PFSK-1 (cell line): ENCODE results near the gene ADCY2.

Source experiments
- FOXP2 ChIP-seq: optimal IDR thresholded peaks from 2 replicates; pipeline ENCODE3; 2011; ENCODE audit warnings: borderline replicate concordance, control low read depth, inconsistent platforms; ENCODE audit not compliant: insufficient read depth; ENCODE audit errors: extremely low read length, extremely low read depth
- POLR2AphosphoS5 ChIP-seq: IDR thresholded peaks from 2 replicates; pipeline ENCODE4 v1.6.1; 2012; ENCODE audit warnings: low read depth, mild to moderate bottlenecking, control low read depth, low read length, moderate library complexity
- SIN3A ChIP-seq: IDR thresholded peaks from 2 replicates; pipeline ENCODE4 v1.6.1; 2012; ENCODE audit warnings: mild to moderate bottlenecking, low read length, moderate library complexity, borderline replicate concordance; ENCODE audit not compliant: insufficient read depth
- TAF1 ChIP-seq: IDR thresholded peaks from 2 replicates; pipeline ENCODE4 v1.6.1; 2012; ENCODE audit warnings: low read length, control low read depth, borderline replicate concordance; ENCODE audit not compliant: insufficient read depth
- TF ChIP-seq, protein P1 (sequence below), 2 experiments: IDR thresholded peaks; 2 replicates each; pipeline versions ENCODE4 v1.6.1 to v1.8.0; 2011 to 2012; ENCODE audit warnings: low read depth in 2 of 2, low read length in 2 of 2, control low read depth in 1 of 2, inconsistent platforms in 1 of 2, mild to moderate bottlenecking in 1 of 2, moderate library complexity in 1 of 2; ENCODE audit not compliant: insufficient read depth in 1 of 2

ADCY2 gene

DNA sequence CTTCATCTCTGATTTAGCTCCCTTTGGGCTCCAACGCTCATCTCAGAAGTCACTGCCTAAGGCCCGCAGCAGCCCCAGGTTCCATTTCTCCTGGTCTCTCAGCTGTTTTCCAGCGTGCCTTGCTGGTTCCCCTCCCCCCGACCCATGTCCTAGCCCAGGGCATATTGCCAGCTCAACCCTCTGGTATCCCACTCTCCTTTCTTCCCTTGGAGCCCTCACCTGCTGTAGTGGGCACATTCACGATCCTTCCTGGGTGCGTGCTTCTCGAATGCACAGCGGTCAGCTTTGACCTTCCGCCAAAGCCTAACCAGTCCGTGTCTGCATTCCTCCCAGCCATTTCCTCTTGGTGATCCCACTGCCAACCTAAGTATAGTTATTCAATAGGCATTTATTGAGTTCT lies 418.9 kb downstream of the ADCY2 start:
- no peak for TF ChIP-seq TAF1
- TF ChIP-seq, protein P1, sequence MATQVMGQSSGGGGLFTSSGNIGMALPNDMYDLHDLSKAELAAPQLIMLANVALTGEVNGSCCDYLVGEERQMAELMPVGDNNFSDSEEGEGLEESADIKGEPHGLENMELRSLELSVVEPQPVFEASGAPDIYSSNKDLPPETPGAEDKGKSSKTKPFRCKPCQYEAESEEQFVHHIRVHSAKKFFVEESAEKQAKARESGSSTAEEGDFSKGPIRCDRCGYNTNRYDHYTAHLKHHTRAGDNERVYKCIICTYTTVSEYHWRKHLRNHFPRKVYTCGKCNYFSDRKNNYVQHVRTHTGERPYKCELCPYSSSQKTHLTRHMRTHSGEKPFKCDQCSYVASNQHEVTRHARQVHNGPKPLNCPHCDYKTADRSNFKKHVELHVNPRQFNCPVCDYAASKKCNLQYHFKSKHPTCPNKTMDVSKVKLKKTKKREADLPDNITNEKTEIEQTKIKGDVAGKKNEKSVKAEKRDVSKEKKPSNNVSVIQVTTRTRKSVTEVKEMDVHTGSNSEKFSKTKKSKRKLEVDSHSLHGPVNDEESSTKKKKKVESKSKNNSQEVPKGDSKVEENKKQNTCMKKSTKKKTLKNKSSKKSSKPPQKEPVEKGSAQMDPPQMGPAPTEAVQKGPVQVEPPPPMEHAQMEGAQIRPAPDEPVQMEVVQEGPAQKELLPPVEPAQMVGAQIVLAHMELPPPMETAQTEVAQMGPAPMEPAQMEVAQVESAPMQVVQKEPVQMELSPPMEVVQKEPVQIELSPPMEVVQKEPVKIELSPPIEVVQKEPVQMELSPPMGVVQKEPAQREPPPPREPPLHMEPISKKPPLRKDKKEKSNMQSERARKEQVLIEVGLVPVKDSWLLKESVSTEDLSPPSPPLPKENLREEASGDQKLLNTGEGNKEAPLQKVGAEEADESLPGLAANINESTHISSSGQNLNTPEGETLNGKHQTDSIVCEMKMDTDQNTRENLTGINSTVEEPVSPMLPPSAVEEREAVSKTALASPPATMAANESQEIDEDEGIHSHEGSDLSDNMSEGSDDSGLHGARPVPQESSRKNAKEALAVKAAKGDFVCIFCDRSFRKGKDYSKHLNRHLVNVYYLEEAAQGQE (IDR thresholded peaks at IDR 0.05; ENCODE audit: insufficient read depth in 1 of 2, low read depth in 2 of 2, low read length in 2 of 2) = no peak
- TF ChIP-seq SIN3A = no peak
- TF ChIP-seq POLR2AphosphoS5 = no peak
- TF ChIP-seq FOXP2 = no peak

DNA sequence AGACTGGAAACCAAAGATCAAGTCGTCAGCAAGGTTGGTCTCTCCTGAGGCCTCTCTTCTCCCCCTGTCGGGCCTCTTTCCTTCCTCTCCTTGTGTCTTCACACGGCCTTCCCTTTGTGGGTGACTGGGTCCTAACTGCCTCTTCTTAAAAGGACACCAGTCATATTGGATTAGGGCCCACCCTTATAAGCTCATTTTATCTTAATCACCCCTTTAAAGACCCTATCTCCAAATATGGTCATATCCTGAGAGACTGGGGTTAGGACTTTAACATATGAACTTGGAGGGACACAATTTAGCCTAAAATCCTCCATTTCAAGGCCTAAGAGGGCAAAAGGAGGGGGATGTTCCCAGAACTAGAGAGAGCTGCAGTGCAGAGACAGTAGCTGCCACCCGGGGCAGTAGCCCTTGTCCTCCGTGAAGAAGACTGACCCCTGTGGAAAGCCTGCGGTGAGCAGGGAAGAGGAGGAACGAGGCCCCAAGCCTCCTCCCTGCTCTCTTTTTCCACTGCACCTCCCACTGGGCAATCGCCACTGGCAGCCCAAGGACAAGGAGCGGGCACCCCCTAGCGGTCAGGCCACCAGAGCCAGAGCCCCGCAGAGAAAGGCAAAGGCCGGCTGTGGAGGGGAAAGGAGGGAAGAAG lies 420.1 kb downstream of the ADCY2 start:
- TF ChIP-seq SIN3A = no peak
- no peak for TF ChIP-seq POLR2AphosphoS5
- TF ChIP-seq, protein P1 (IDR thresholded peaks at IDR 0.05; ENCODE audit: insufficient read depth in 1 of 2, low read depth in 2 of 2, low read length in 2 of 2) = no peak
- no peak for TF ChIP-seq TAF1
- no peak for TF ChIP-seq FOXP2

DNA sequence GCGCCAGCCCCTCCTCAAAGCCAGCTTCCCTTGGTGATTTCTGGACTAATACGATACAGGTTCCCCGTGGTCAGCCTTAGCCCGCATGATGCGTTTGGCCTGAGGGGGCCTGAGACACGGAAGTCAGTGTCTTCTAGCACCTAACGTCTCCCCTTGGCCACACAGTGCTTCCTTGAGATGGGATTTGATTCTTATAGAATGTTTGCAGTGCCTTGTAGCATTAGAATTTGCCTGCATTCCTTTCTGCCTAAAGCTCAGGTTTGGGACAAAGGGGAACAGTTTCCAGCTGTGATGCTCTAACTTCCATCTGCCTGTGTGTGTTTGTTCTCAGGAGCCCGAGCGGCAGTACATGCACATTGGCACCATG lies 420.6 kb downstream of the ADCY2 start:
- TF ChIP-seq, protein P1 (IDR thresholded peaks at IDR 0.05; ENCODE audit: insufficient read depth in 1 of 2, low read depth in 2 of 2, low read length in 2 of 2) = no peak
- TF ChIP-seq POLR2AphosphoS5 (no peak), SIN3A (no peak), TAF1 (no peak), FOXP2 (no peak)

DNA sequence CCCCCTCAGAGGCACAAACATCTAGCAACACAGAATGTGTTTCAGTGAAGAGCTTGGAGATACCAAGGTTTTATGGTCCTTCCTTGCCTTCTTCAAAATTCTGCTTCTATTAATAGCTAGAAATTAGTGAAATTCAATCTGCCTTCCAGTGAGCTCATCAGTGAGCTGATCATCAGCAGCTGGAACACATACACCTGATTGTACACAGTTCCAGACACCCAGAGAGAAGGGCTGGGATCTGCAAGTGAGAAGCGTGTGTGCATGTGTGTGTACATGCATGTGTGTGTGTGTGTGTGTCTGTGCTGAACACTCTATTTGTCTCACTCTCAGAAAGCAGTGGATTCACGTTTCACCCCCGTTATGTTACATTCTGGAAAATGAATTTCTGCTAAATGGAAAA lies 426.5 kb downstream of the ADCY2 start:
- TF ChIP-seq SIN3A (no peak), POLR2AphosphoS5 (no peak), FOXP2 (no peak), TAF1 (no peak)
- TF ChIP-seq, protein P1 (IDR thresholded peaks at IDR 0.05; ENCODE audit: insufficient read depth in 1 of 2, low read depth in 2 of 2, low read length in 2 of 2) = no peak

DNA sequence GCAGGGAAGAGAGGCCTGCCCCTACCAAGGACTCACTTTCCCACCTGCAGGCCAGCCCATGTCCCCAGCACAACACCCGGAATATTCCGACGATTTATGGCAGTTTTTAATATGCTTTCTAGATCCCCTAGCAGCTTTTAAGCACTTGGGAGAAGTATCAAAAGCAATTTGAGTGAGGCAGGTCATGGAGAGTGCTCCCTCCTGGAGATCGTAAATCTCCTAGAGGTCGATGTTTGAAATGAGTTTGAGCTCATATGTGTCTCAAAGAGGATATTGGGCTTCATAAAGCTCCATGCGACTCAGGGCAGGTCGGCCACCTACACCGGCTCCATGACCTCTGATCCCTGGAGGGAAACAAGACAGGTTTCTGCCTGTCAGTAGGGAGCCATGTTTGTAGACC lies 427.7 kb downstream of the ADCY2 start:
- no peak for TF ChIP-seq SIN3A
- TF ChIP-seq TAF1 = no peak
- TF ChIP-seq FOXP2 = no peak
- no peak for TF ChIP-seq POLR2AphosphoS5
- TF ChIP-seq, protein P1 (IDR thresholded peaks at IDR 0.05; ENCODE audit: insufficient read depth in 1 of 2, low read depth in 2 of 2, low read length in 2 of 2) = no peak
